SJCRH30 (cell line): ENCODE measurements around the gene ANKRD55. TPM values are rescaled to one million over a fixed set of nuclear protein-coding genes. Genes with fewer than 3 reads are reported as not detected.
A peak's percentile ranks its signal among the peaks of the same experiment; 100 is the strongest.
"Not testable (repeated sequence)": the region's sequence is repeated elsewhere in the genome, so short reads cannot be mapped to it uniquely, and the experiment has no call there.

Source experiments
- DNase-seq, 2 experiments: peaks; one replicate each; pipeline ENCODE4 v3.0.0-alpha.2; 2015 to 2020
- H3K27ac ChIP-seq: fragments of 250-450 bp; sonication (Bioruptor Pico); 2 replicates; pipeline ENCODE4 v1.5.1; 2020; ENCODE audit warnings: mild to moderate bottlenecking, moderate library complexity
- H3K27me3 ChIP-seq: fragments of 250-450 bp; sonication (Bioruptor Pico); 2 replicates; pipeline ENCODE4 v1.5.1; 2020; ENCODE audit warnings: mild to moderate bottlenecking, moderate library complexity
- H3K36me3 ChIP-seq: fragments of 250-450 bp; sonication (Bioruptor Pico); 2 replicates; pipeline ENCODE4 v1.5.1; 2020; ENCODE audit warnings: mild to moderate bottlenecking, moderate library complexity
- H3K4me1 ChIP-seq: fragments of 250-450 bp; sonication (Bioruptor Pico); 2 replicates; pipeline ENCODE4 v1.5.1; 2020; ENCODE audit warnings: mild to moderate bottlenecking, moderate library complexity
- H3K4me3 ChIP-seq: fragments of 250-450 bp; sonication (Bioruptor Pico); 2 replicates; pipeline ENCODE4 v1.5.1; 2020; ENCODE audit warnings: mild to moderate bottlenecking, moderate library complexity
- H3K9me3 ChIP-seq: fragments of 250-450 bp; sonication (Bioruptor Pico); replicated peaks from 2 replicates; pipeline ENCODE4 v1.5.1; 2020; ENCODE audit warnings: mild to moderate bottlenecking, moderate library complexity
- total RNA-seq: library from RNA; depleted of rRNA; stranded (reverse); fragments of >200 nt; shearing (Covaris generic); gene quantifications from 2 replicates; pipeline ENCODE4 v1.2.3, GENCODE V29; 2014

The ANKRD55 gene
- total RNA-seq, 1 experiment from 2014 or later = not detected

- no peaks in the 10 kb centered on the region for H3K9me3 ChIP-seq
- H3K4me1 ChIP-seq = no peaks in the 10 kb centered on the region
- H3K27ac ChIP-seq = no peak overlapping the region
- H3K36me3 ChIP-seq = no peaks in the 10 kb centered on the region
- no peak overlapping the region for H3K4me3 ChIP-seq
- no peaks in the 10 kb centered on the region for H3K27me3 ChIP-seq
- DNase-seq = no peak
Observed at GRCh38 chr5:56142614-56143372, 90.3 kb downstream of the ANKRD55 start.

GRCh38 chr5:56142233-56142613, 90.9 kb downstream of the ANKRD55 start:
- no peak overlapping the region for H3K4me3 ChIP-seq

GRCh38 chr5:56140073-56140472, 93.1 kb downstream of the ANKRD55 start:
- DNase-seq = no peak
- Histone ChIP-seq H3K36me3 (no peaks in the 10 kb centered on the region), H3K9me3 (no peaks in the 10 kb centered on the region), H3K4me1 (no peaks in the 10 kb centered on the region), H3K27ac (no peak overlapping the region), H3K4me3 (no peak overlapping the region), H3K27me3 (no peaks in the 10 kb centered on the region)

More at GRCh38 chr5:56142233-56142613, 90.9 kb downstream of the ANKRD55 start:
- no peaks in the 10 kb centered on the region for H3K9me3 ChIP-seq
- no peak for DNase-seq
- no peak overlapping the region for H3K27ac ChIP-seq
- H3K27me3 ChIP-seq = no peaks in the 10 kb centered on the region
- H3K4me1 ChIP-seq = no peaks in the 10 kb centered on the region
- H3K36me3 ChIP-seq = no peaks in the 10 kb centered on the region

GRCh38 chr5:56130664-56131063, 102.5 kb downstream of the ANKRD55 start:
- no peak for DNase-seq
- H3K36me3 ChIP-seq = no peaks in the 10 kb centered on the region
- H3K4me1 ChIP-seq = no peaks in the 10 kb centered on the region
- no peaks in the 10 kb centered on the region; the same call in 1 of the 2 replicates for H3K9me3 ChIP-seq
- no peak overlapping the region for H3K4me3 ChIP-seq
- H3K27ac ChIP-seq = no peak overlapping the region
- H3K27me3 ChIP-seq = no peaks in the 10 kb centered on the region; the same call in 1 of the 2 replicates

- H3K27ac ChIP-seq = no peak overlapping the region
- DNase-seq = no peak
- H3K4me3 ChIP-seq = no peak overlapping the region
- no peaks in the 10 kb centered on the region; the same call in 1 of the 2 replicates for H3K9me3 ChIP-seq
- H3K36me3 ChIP-seq = no peaks in the 10 kb centered on the region
- no peaks in the 10 kb centered on the region for H3K4me1 ChIP-seq
- no peaks in the 10 kb centered on the region; the same call in 1 of the 2 replicates for H3K27me3 ChIP-seq
Observed at GRCh38 chr5:56129288-56129687, 103.8 kb downstream of the ANKRD55 start.

- DNase-seq = no peak
- no peaks in the 10 kb centered on the region; the same call in 1 of the 2 replicates for H3K9me3 ChIP-seq
- peaks cover 11% of the 10 kb centered on the region for H3K4me1 ChIP-seq
- H3K27ac ChIP-seq = no peak overlapping the region
- no peaks in the 10 kb centered on the region; the same call in 1 of the 2 replicates for H3K27me3 ChIP-seq
- no peak overlapping the region for H3K4me3 ChIP-seq
- no peaks in the 10 kb centered on the region for H3K36me3 ChIP-seq
Observed at GRCh38 chr5:56128113-56128512, 105.0 kb downstream of the ANKRD55 start.

GRCh38 chr5:56126487-56127179, 106.5 kb downstream of the ANKRD55 start:
- no peak overlapping the region for H3K27ac ChIP-seq
- H3K9me3 ChIP-seq = no peaks in the 10 kb centered on the region; the same call in 1 of the 2 replicates
- peaks cover 13% of the 10 kb centered on the region for H3K4me1 ChIP-seq
- H3K27me3 ChIP-seq = no peaks in the 10 kb centered on the region; the same call in 1 of the 2 replicates
- H3K36me3 ChIP-seq = no peaks in the 10 kb centered on the region
- no peak for DNase-seq
- no peak overlapping the region for H3K4me3 ChIP-seq

- peak; percentile 66 to 70 for DNase-seq
- H3K36me3 ChIP-seq = no peaks in the 10 kb centered on the region
- H3K4me3 ChIP-seq = no peak overlapping the region
- 0 out of 2 replicates have a peak, but pooled peaks cover 3% of the 10 kb centered on the region for H3K9me3 ChIP-seq
- H3K27me3 ChIP-seq = no peaks in the 10 kb centered on the region
- H3K27ac ChIP-seq = no peak overlapping the region
- peaks cover 13% of the 10 kb centered on the region for H3K4me1 ChIP-seq
Observed at GRCh38 chr5:56123531-56124243, 109.4 kb downstream of the ANKRD55 start.

- DNase-seq, H3K36me3 ChIP-seq, H3K9me3 ChIP-seq, H3K4me3 ChIP-seq, H3K27me3 ChIP-seq, H3K27ac ChIP-seq: not testable (repeated sequence)
- H3K4me1 ChIP-seq = peaks cover 13% of the 10 kb centered on the region
Observed at GRCh38 chr5:56122360-56122985, 110.7 kb downstream of the ANKRD55 start.

- Histone ChIP-seq H3K27ac (no peak overlapping the region), H3K4me3 (no peak overlapping the region), H3K27me3 (no peaks in the 10 kb centered on the region), H3K36me3 (no peaks in the 10 kb centered on the region), H3K4me1 (peaks cover 11% of the 10 kb centered on the region), H3K9me3 (0 out of 2 replicates have a peak, but pooled peaks cover 3% of the 10 kb centered on the region)
- DNase-seq = no peak
Observed at GRCh38 chr5:56119050-56119449, 114.1 kb downstream of the ANKRD55 start.

GRCh38 chr5:56116599-56117141, 116.5 kb downstream of the ANKRD55 start:
- no peaks in the 10 kb centered on the region for H3K4me1 ChIP-seq
- no peak overlapping the region for H3K27ac ChIP-seq

GRCh38 chr5:56115589-56115988, 117.5 kb downstream of the ANKRD55 start:
- H3K9me3 ChIP-seq = 0 out of 2 replicates have a peak, but pooled peaks cover 3% of the 10 kb centered on the region

More at GRCh38 chr5:56116599-56117141, 116.5 kb downstream of the ANKRD55 start:
- no peak for DNase-seq
- H3K9me3 ChIP-seq = 0 out of 2 replicates have a peak, but pooled peaks cover 3% of the 10 kb centered on the region
- no peaks in the 10 kb centered on the region; the same call in 1 of the 2 replicates for H3K27me3 ChIP-seq
- no peak overlapping the region for H3K4me3 ChIP-seq
- no peaks in the 10 kb centered on the region for H3K36me3 ChIP-seq

GRCh38 chr5:56112526-56113121, 120.5 kb downstream of the ANKRD55 start:
- Histone ChIP-seq H3K4me3 (no peak overlapping the region), H3K27ac (no peak overlapping the region), H3K27me3 (no peaks in the 10 kb centered on the region; the same call in 1 of the 2 replicates), H3K4me1 (no peaks in the 10 kb centered on the region), H3K9me3 (no peaks in the 10 kb centered on the region), H3K36me3 (no peaks in the 10 kb centered on the region)
- peak; percentile 6 to 55 for DNase-seq

More at GRCh38 chr5:56115589-56115988, 117.5 kb downstream of the ANKRD55 start:
- no peak for DNase-seq
- H3K36me3 ChIP-seq = no peaks in the 10 kb centered on the region
- H3K27ac ChIP-seq = no peak overlapping the region
- no peaks in the 10 kb centered on the region; the same call in 1 of the 2 replicates for H3K27me3 ChIP-seq
- H3K4me1 ChIP-seq = no peaks in the 10 kb centered on the region
- H3K4me3 ChIP-seq = no peak overlapping the region

GRCh38 chr5:56111404-56111781, 121.7 kb downstream of the ANKRD55 start:
- Histone ChIP-seq H3K4me3 (no peak overlapping the region), H3K4me1 (no peaks in the 10 kb centered on the region), H3K36me3 (no peaks in the 10 kb centered on the region), H3K27me3 (no peaks in the 10 kb centered on the region; the same call in 1 of the 2 replicates), H3K27ac (no peak overlapping the region), H3K9me3 (no peaks in the 10 kb centered on the region)
- no peak for DNase-seq
